DOHH2 (cell line): ENCODE measurements around the gene EPB41L5.
"Not testable (repeated sequence)": the region's sequence is repeated elsewhere in the genome, so short reads cannot be mapped to it uniquely, and the experiment has no call there.

Experiments used
- EZH2phosphoT487 ChIP-seq: fragments of 200-600 bp; sonication (generic); IDR thresholded peaks from 2 replicates; pipeline ENCODE4 v1.6.1; 2017; ENCODE audit warnings: borderline replicate concordance, mild to moderate bottlenecking, antibody characterized with exemption, low read length, moderate library complexity, mixed read lengths
- TF ChIP-seq, protein P1 (sequence below): fragments of 200-600 bp; sonication (generic); IDR thresholded peaks from one replicate; pipeline ENCODE4 v1.5.1; 2014; ENCODE audit warnings: antibody characterized with exemption, mild to moderate bottlenecking, low read depth, low read length; ENCODE audit not compliant: poor library complexity, severe bottlenecking

- TF ChIP-seq, protein P1, sequence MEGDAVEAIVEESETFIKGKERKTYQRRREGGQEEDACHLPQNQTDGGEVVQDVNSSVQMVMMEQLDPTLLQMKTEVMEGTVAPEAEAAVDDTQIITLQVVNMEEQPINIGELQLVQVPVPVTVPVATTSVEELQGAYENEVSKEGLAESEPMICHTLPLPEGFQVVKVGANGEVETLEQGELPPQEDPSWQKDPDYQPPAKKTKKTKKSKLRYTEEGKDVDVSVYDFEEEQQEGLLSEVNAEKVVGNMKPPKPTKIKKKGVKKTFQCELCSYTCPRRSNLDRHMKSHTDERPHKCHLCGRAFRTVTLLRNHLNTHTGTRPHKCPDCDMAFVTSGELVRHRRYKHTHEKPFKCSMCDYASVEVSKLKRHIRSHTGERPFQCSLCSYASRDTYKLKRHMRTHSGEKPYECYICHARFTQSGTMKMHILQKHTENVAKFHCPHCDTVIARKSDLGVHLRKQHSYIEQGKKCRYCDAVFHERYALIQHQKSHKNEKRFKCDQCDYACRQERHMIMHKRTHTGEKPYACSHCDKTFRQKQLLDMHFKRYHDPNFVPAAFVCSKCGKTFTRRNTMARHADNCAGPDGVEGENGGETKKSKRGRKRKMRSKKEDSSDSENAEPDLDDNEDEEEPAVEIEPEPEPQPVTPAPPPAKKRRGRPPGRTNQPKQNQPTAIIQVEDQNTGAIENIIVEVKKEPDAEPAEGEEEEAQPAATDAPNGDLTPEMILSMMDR: not testable (repeated sequence)
- TF ChIP-seq EZH2phosphoT487: not testable (repeated sequence)
Observed at GRCh38 chr2:120121337-120121736, 108.5 kb downstream of the EPB41L5 start.
